Sigmoid colon (tissue), 3 donors: ENCODE results near the gene RBM19.
A peak's percentile ranks its signal among the peaks of the same experiment; 100 is the strongest.

Source experiments
- CTCF ChIP-seq, 4 experiments: fragments of 450-650 bp in 3 of 4; fragments of 200-600 bp in 1 of 4; IDR thresholded peaks; one replicate each; pipeline ENCODE4 v1.5.1; 2016 to 2019; ENCODE audit warnings: antibody characterized with exemption in 4 of 4, mild to moderate bottlenecking in 3 of 4, moderate library complexity in 2 of 4
- POLR2A ChIP-seq, 2 donors: fragments of 450-650 bp; IDR thresholded peaks; one replicate each; pipeline ENCODE4 v1.6.1; 2016; ENCODE audit warnings: antibody characterized with exemption in 2 of 2, mild to moderate bottlenecking in 2 of 2, moderate library complexity in 2 of 2

- TF ChIP-seq CTCF (IDR thresholded peaks at IDR 0.05) (peak; percentile 67 to 90 (median 82)), POLR2A (IDR thresholded peaks at IDR 0.05) (no peak)
These were observed 14.6 kb upstream of the RBM19 start for GRCh38 chr12:113980537-113981337.
